GM12891 (cell line): ENCODE measurements around the gene BCL3.

Source experiments
- POLR2A ChIP-seq: IDR thresholded peaks from 2 replicates; pipeline ENCODE4 v1.6.1; 2011; ENCODE audit warnings: low read depth, low read length, control low read depth
- POLR2AphosphoS5 ChIP-seq: IDR thresholded peaks from 2 replicates; pipeline ENCODE4 v1.6.1; 2011; ENCODE audit warnings: low read depth, low read length, control low read depth
- POU2F2 ChIP-seq: IDR thresholded peaks from 2 replicates; pipeline ENCODE4 v1.6.1; 2011; ENCODE audit warnings: low read depth, mild to moderate bottlenecking, control low read depth, low read length, moderate library complexity
- TAF1 ChIP-seq: IDR thresholded peaks from 2 replicates; pipeline ENCODE4 v1.6.1; 2011; ENCODE audit warnings: low read depth, low read length, control low read depth

DNA sequence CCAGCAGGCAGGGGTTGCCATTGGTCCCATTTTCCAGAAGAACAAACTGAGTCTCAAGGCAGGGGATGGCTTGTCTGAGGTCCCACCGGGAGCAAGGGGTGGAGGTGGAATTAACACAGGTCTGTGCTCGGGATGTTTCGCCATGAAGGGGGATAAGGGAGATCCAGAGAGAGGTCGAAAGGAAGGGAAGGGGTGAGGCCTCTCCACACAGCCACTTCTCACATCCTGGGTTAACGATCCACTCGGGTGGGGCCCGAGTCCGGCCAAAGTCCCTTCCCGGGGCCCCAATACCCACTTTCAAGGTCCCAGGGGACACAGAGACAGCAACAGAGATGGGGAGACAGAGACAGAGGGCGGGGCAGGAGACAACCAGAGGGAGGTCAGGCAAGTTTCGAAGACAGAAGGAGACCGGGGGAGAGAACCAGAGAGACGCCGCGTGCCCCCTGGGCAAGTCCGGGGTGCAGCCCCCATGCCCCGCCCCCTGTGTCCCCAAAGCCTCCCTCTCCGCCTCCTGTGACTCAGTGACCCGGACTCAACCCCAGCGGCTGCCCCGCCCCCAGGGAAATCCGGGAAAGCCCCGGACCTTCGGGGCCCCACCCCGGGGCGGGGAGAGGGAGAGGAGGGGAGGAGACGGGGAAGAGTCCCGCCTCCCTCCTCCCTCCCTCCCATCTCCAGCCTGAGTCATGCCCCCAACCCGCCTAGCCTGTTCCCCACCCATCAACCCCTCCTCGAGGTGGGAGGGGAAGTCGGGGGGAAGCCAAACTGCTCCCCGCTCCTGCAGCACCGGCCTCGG is 1.4 kb upstream of the BCL3 start:
- TF ChIP-seq POLR2A = no peak
- no peak for TF ChIP-seq POLR2AphosphoS5
- no peak for TF ChIP-seq POU2F2
- no peak for TF ChIP-seq TAF1
